ENCODE data around the gene TEX14. TPM values are rescaled to one million over a fixed set of nuclear protein-coding genes. Genes with fewer than 3 reads are reported as not detected.

The TEX14 gene
- polyA plus RNA-seq, 3 donors = 0.25 TPM; not detected in 2

- H3K9me3 ChIP-seq (replicated peaks in 1 of 2; ENCODE audit: control insufficient read depth in 1 of 2, insufficient read depth in 1 of 2, low read length in 2 of 2) = no peaks in the 10 kb centered on the region
- peaks cover 84 to 89% of the 10 kb centered on the region in 2 donors for H3K36me3 Mint-ChIP-seq
Observed at GRCh38 chr17:58507123-58507634, 184.7 kb downstream of the TEX14 start.

More at GRCh38 chr17:58507123-58507634, 184.7 kb downstream of the TEX14 start:
- Mint-ChIP-seq H3K27ac (peak overlapping the region; percentile 80 to 89 (median 83)), H3K27me3 (ENCODE audit: low read depth in 3 of 3) (no peaks in the 10 kb centered on the region), H3K9me3 (peaks cover 0 to 2% (median 0%) of the 10 kb centered on the region in 7 donors), H3K4me3 (no peak overlapping the region), H3K4me1 (peaks cover 45% of the 10 kb centered on the region)
- peak; percentile 66 to 82 (median 78) for DNase-seq
- Histone ChIP-seq H2AFZ (ENCODE audit: insufficient read depth, low read depth, low read length, poor library complexity, severe bottlenecking) (no peak overlapping the region), H3K4me1 (ENCODE audit: control insufficient read depth in 1 of 2, insufficient read depth in 2 of 2, low read length in 2 of 2) (peaks cover 42 to 47% of the 10 kb centered on the region in 2 donors), H3K4me2 (replicated peaks; ENCODE audit: extremely low read depth, low read length, poor library complexity, severe bottlenecking) (no peak overlapping the region), H3K27me3 (ENCODE audit: control insufficient read depth in 2 of 2, insufficient read depth in 2 of 2, low read length in 2 of 2) (no peaks in the 10 kb centered on the region), H3K36me3 (replicated peaks in 1 of 2; ENCODE audit: control insufficient read depth in 1 of 2, insufficient read depth in 2 of 2, low read length in 2 of 2) (peaks cover 69 to 90% of the 10 kb centered on the region in 2 donors), H3K9ac (ENCODE audit: insufficient read depth, low read length, poor library complexity, severe bottlenecking) (no peak overlapping the region), H3K79me2 (ENCODE audit: insufficient read depth, low read length) (peaks cover 4% of the 10 kb centered on the region), H3K27ac (ENCODE audit: low read depth in 1 of 2, low read length in 2 of 2) (peak overlapping the region; percentile 53 to 71), H3K4me3 (replicated peaks in 1 of 3; ENCODE audit: low read depth in 2 of 3, low read length in 3 of 3) (no peak overlapping the region), H4K20me1 (ENCODE audit: insufficient read depth, low read length) (peaks cover 5% of the 10 kb centered on the region)
- TF ChIP-seq CTCF (IDR thresholded peaks at IDR 0.05) = no peak
- WGBS (ENCODE audit: insufficient coverage) = 35% methylated on average over 12 of the region's 13 CpGs
- intact Hi-C loops (cut with micrococcal nuclease) = no loop called here

Small RNA genes within 50 kb of the gene (small RNA-seq; reads per million reads assigned to genes)
- gene AC011195.1 (ENCODE audit: insufficient read length, low read depth) = not detected
- gene RF00012 (ENCODE audit: insufficient read length, low read depth) = not detected
- 2.4 reads per million, percentile 7 among the genes with 10 or more reads in this experiment for gene RNU1-108P (ENCODE audit: insufficient read length, low read depth)
- gene RNU1-52P (ENCODE audit: insufficient read length, low read depth) = 1.2 reads per million
- 0.94 reads per million for gene RNU1-85P (ENCODE audit: insufficient read length, low read depth)

Other genes with a start within 250 kb of the TEX14 start
- gene HSF5, start 203.6 kb downstream of the TEX14 start, polyA plus RNA-seq = under 1 TPM in 1 of 3 donors, not detected in 2; 0.07 TPM
- gene MTMR4, start 177.4 kb downstream of the TEX14 start, polyA plus RNA-seq = 10 to 100 TPM in 1 of 3 donors, 1 to 10 TPM in 2; 7.2 to 20.7 (median 8.4) TPM
- 10 to 100 TPM in 2 of 3 donors, 1 to 10 TPM in 1; 6.8 to 14.5 (median 13.1) TPM for gene RAD51C, start 557 bp upstream of the TEX14 start, polyA plus RNA-seq
- not detected for gene PPM1E, start 63.8 kb upstream of the TEX14 start, polyA plus RNA-seq